ENCODE results near the gene SMYD3. TPM values are rescaled to one million over a fixed set of nuclear protein-coding genes. Genes with fewer than 3 reads are reported as not detected.
A peak's percentile ranks its signal among the peaks of the same experiment; 100 is the strongest.

SMYD3 gene
- polyA plus RNA-seq, 1 donor from 2014 or later, result 48.6 TPM

DNA sequence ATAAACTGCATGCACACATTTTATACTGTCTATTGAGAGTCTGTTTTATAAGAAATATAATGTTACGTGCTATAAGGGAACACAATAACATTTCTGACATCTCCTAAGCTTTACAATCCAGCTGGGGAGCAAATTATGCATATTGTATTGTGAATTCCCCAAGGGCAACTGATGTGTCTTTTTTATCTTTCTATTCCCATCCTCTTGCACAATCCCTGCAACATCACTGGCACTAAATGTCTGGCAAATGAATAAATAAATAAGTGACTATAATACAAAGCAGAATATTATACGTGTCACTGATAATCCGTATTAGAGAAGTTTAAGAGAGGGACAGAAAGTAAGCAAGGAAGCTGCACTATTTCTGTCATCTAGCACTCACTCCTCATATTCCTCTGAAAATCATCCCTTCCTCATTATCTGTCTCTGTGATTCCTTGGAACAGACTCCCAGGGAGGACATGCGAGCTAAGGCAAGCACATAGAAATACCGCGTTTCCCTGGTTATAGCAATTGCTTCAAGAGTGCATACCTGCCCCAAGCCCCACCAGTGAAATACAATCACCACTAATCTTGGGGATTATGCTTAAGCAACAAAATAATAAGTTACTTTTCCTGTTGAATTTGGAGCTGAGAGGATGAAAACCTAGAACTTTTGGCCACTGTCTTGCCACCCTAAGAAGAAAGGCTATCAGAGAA, 205.4 kb downstream of the SMYD3 start:
- peak overlapping the region; percentile 4 for H3K4me3 ChIP-seq (ENCODE audit: low read length)
- TF ChIP-seq, protein P1, sequence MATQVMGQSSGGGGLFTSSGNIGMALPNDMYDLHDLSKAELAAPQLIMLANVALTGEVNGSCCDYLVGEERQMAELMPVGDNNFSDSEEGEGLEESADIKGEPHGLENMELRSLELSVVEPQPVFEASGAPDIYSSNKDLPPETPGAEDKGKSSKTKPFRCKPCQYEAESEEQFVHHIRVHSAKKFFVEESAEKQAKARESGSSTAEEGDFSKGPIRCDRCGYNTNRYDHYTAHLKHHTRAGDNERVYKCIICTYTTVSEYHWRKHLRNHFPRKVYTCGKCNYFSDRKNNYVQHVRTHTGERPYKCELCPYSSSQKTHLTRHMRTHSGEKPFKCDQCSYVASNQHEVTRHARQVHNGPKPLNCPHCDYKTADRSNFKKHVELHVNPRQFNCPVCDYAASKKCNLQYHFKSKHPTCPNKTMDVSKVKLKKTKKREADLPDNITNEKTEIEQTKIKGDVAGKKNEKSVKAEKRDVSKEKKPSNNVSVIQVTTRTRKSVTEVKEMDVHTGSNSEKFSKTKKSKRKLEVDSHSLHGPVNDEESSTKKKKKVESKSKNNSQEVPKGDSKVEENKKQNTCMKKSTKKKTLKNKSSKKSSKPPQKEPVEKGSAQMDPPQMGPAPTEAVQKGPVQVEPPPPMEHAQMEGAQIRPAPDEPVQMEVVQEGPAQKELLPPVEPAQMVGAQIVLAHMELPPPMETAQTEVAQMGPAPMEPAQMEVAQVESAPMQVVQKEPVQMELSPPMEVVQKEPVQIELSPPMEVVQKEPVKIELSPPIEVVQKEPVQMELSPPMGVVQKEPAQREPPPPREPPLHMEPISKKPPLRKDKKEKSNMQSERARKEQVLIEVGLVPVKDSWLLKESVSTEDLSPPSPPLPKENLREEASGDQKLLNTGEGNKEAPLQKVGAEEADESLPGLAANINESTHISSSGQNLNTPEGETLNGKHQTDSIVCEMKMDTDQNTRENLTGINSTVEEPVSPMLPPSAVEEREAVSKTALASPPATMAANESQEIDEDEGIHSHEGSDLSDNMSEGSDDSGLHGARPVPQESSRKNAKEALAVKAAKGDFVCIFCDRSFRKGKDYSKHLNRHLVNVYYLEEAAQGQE (IDR thresholded peaks at IDR 0.05; ENCODE audit: borderline replicate concordance), result peak; percentile 92
- TF ChIP-seq MXI1 (conservative IDR thresholded peaks at IDR 0.05; ENCODE audit: poor library complexity, severe bottlenecking), result no peak
- TF ChIP-seq POLR2AphosphoS5 (IDR thresholded peaks at IDR 0.05), result peak; percentile 6
- H2AFZ ChIP-seq (ENCODE audit: low read depth, low read length), result no peak overlapping the region
- no peaks in the 10 kb centered on the region for H4K20me1 ChIP-seq (ENCODE audit: insufficient read depth)
- no peaks in the 10 kb centered on the region for H3K9me2 ChIP-seq (ENCODE audit: insufficient read depth, low read length)
- H3K79me2 ChIP-seq (replicated peaks; ENCODE audit: insufficient read depth, low read length), result no peaks in the 10 kb centered on the region
- no peaks in the 10 kb centered on the region for H3F3A ChIP-seq (ENCODE audit: insufficient read depth, low read length, poor library complexity, severe bottlenecking)
- H3K4me2 ChIP-seq (ENCODE audit: low read length), result peak overlapping the region; percentile 34
- no peaks in the 10 kb centered on the region for H3K9me3 ChIP-seq (ENCODE audit: low read length)
- peak overlapping the region; percentile 40 for H3K27ac ChIP-seq (ENCODE audit: low read length)
- no peaks in the 10 kb centered on the region for H3K36me3 ChIP-seq (ENCODE audit: insufficient read depth, low read length)
- H3K9ac ChIP-seq (ENCODE audit: low read length), result no peak overlapping the region
- no peaks in the 10 kb centered on the region for H3K27me3 ChIP-seq (ENCODE audit: insufficient read depth, low read depth, low read length)

DNA sequence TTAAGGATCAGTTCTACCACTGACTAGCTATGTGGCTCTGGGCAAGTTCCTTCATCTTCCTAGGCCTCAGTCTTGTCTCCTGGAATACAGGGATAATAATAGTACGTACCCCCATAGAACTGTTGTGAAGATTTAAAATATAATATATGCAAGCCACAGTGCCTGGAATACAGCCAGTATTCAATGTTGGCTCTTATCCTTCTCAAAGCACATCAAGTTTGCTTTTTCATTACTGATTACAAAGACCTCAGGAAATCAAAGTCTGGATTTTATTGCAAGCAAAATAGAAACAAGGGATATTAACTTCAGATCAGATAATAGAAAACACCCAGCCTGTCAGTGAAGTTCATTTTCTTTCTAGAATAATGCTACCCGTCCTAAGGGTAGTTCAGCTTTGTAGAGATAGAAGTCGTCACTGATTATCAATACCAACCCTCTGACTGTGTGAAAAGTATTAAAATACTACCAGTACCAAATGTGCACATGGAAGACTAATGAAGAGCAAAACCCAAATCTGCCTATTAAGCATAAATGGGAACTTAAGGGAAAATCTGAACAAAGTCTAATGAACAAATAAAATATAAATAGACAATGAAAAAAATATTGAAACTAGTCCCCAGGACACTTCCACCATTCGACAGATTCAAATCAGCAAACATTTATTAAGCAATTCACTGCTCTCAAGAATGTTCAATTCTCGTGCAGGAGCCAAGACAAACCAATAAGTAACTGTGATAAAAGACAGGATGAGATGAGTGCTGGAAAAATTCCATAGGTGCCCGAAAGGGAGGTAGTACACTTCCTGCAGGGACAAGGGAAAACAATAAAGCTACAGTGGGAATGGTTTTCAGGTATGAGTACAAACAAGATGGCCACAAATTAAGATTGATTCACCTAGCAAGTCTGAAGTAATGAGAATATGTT, 206.2 kb downstream of the SMYD3 start:
- H3K4me3 ChIP-seq (ENCODE audit: low read length), result peak overlapping the region; percentile 4
- H3K27me3 ChIP-seq (ENCODE audit: insufficient read depth, low read depth, low read length), result no peaks in the 10 kb centered on the region
- no peaks in the 10 kb centered on the region for H4K20me1 ChIP-seq (ENCODE audit: insufficient read depth)
- TF ChIP-seq, protein P2, sequence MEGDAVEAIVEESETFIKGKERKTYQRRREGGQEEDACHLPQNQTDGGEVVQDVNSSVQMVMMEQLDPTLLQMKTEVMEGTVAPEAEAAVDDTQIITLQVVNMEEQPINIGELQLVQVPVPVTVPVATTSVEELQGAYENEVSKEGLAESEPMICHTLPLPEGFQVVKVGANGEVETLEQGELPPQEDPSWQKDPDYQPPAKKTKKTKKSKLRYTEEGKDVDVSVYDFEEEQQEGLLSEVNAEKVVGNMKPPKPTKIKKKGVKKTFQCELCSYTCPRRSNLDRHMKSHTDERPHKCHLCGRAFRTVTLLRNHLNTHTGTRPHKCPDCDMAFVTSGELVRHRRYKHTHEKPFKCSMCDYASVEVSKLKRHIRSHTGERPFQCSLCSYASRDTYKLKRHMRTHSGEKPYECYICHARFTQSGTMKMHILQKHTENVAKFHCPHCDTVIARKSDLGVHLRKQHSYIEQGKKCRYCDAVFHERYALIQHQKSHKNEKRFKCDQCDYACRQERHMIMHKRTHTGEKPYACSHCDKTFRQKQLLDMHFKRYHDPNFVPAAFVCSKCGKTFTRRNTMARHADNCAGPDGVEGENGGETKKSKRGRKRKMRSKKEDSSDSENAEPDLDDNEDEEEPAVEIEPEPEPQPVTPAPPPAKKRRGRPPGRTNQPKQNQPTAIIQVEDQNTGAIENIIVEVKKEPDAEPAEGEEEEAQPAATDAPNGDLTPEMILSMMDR (IDR thresholded peaks at IDR 0.05; ENCODE audit: poor library complexity, severe bottlenecking), result no peak
- TF ChIP-seq, protein P1 (IDR thresholded peaks at IDR 0.05; ENCODE audit: borderline replicate concordance), result no peak
- TF ChIP-seq SMC3 (conservative IDR thresholded peaks at IDR 0.05; ENCODE audit: poor library complexity) (no peak), TAF1 (IDR thresholded peaks at IDR 0.05; ENCODE audit: low read depth) (no peak), MXI1 (conservative IDR thresholded peaks at IDR 0.05; ENCODE audit: poor library complexity, severe bottlenecking) (no peak), EP300 (conservative IDR thresholded peaks at IDR 0.05; ENCODE audit: poor library complexity, severe bottlenecking) (no peak), POLR2AphosphoS5 (IDR thresholded peaks at IDR 0.05) (no peak), EZH2 (IDR thresholded peaks at IDR 0.05; ENCODE audit: borderline replicate concordance, insufficient read depth, low read length, poor library complexity, severe bottlenecking) (no peak), RAD21 (conservative IDR thresholded peaks at IDR 0.05) (no peak)
- no peaks in the 10 kb centered on the region for H3F3A ChIP-seq (ENCODE audit: insufficient read depth, low read length, poor library complexity, severe bottlenecking)
- H3K27ac ChIP-seq (ENCODE audit: low read length), result peak overlapping the region; percentile 40
- no peak overlapping the region for H2AFZ ChIP-seq (ENCODE audit: low read depth, low read length)
- no peaks in the 10 kb centered on the region for H3K79me2 ChIP-seq (replicated peaks; ENCODE audit: insufficient read depth, low read length)
- H3K9me2 ChIP-seq (ENCODE audit: insufficient read depth, low read length), result no peaks in the 10 kb centered on the region
- no peaks in the 10 kb centered on the region for H3K36me3 ChIP-seq (ENCODE audit: insufficient read depth, low read length)
- peak overlapping the region; percentile 34 for H3K4me2 ChIP-seq (ENCODE audit: low read length)
- H3K9ac ChIP-seq (ENCODE audit: low read length), result no peak overlapping the region
- H3K9me3 ChIP-seq (ENCODE audit: low read length), result no peaks in the 10 kb centered on the region

All from neural cell (in vitro differentiated cells).